Stomach (tissue), 9 donors: ENCODE data around the gene MCMBP. TPM values are rescaled to one million over a fixed set of nuclear protein-coding genes. Genes with fewer than 3 reads are reported as not detected.

Experiments used
- DNase-seq, 2 donors: peaks; one replicate each; pipeline versions ENCODE4 v3.0.0 to v3.0.0-alpha.2; 2013 to 2019
- H3K27ac ChIP-seq, 5 donors: fragments of 200-600 bp in 4 of 5; sonication (generic) in 4 of 5; one replicate each; pipeline ENCODE4 v1.5.1; 2013 to 2019; ENCODE audit warnings: mild to moderate bottlenecking in 1 of 5, moderate library complexity in 1 of 5
- H3K27me3 ChIP-seq, 3 donors: fragments of 200-600 bp; sonication (generic); one replicate each; pipeline ENCODE4 v1.5.1; 2017 to 2019; ENCODE audit warnings: mixed run types in 1 of 3
- H3K36me3 ChIP-seq, 4 donors: fragments of 200-600 bp; sonication (generic); 1 replicate in 3 of 4; 2 replicates in 1 of 4; pipeline ENCODE4 v1.5.1; 2016 to 2019
- H3K4me1 ChIP-seq, 4 donors: fragments of 200-600 bp; sonication (generic); one replicate each; pipeline ENCODE4 v1.5.1; 2016 to 2019
- H3K4me3 ChIP-seq, 4 donors: fragments of 200-600 bp; sonication (generic) in 3 of 4; one replicate each; pipeline ENCODE4 v1.5.1; 2016 to 2019; ENCODE audit warnings: mild to moderate bottlenecking in 1 of 4
- H3K9me3 ChIP-seq, 4 donors: fragments of 200-600 bp; sonication (generic); one replicate each; pipeline ENCODE4 v1.5.1; 2016 to 2019
- CTCF ChIP-seq, 7 experiments: fragments of 450-650 bp in 4 of 7; fragments of 200-600 bp in 3 of 7; sonication (generic) in 3 of 7; IDR thresholded peaks; one replicate each; pipeline ENCODE4 v1.5.1; 2016 to 2019; ENCODE audit warnings: antibody characterized with exemption in 7 of 7, control low read depth in 2 of 7, mild to moderate bottlenecking in 1 of 7
- EP300 ChIP-seq: sonication (generic); formaldehyde crosslinking; IDR thresholded peaks from one replicate; pipeline ENCODE4 v1.6.1; 2017; ENCODE audit warnings: antibody characterized with exemption
- POLR2A ChIP-seq, 4 donors: fragments of 450-650 bp; IDR thresholded peaks; one replicate each; pipeline ENCODE4 v1.6.1; 2016; ENCODE audit warnings: antibody characterized with exemption in 4 of 4, control low read depth in 2 of 4, mild to moderate bottlenecking in 1 of 4, moderate library complexity in 1 of 4
- POLR2AphosphoS5 ChIP-seq, 3 donors: sonication (generic); formaldehyde crosslinking; IDR thresholded peaks; one replicate each; pipeline ENCODE4 v1.6.1; 2016; ENCODE audit warnings: antibody characterized with exemption in 3 of 3
- WGBS, 5 donors: extraction: QIAGEN DNeasy Blood & Tissue Kit in 3 of 5; methylation state at CpG; one replicate each; pipeline versions ENCODE4 v1.1.5 to v1.1.7; 2013 to 2018; 5-methylcytosine and 5-hydroxymethylcytosine counted together
- intact Hi-C: fragments of 100-400 bp; cut with DNase I; formaldehyde crosslinking; loops from one replicate; pipeline ENCODE4 v1.15.1; 2023; ENCODE audit warnings: low total_unique reads
- polyA plus RNA-seq, 3 donors: library from polyadenylated mRNA; stranded (reverse); fragments of 200-250 nt; gene quantifications; one replicate each; pipeline ENCODE4 v1.2.3, GENCODE V29; 2013
- total RNA-seq, 5 donors: library from RNA; depleted of rRNA; stranded (reverse); fragments of >200 nt; gene quantifications; one replicate each; pipeline versions ENCODE4 v1.1.0 to v1.2.3, GENCODE V29; 2014 to 2016
- donor health status: healthy with polysubstance abuse.
- donor health status: Bipolar disorder and iron deficiency.
- donor health status: healthy.

The MCMBP gene
- total and polyA plus RNA-seq, 8 donors: 17.5 to 88.9 (median 30.9) TPM

DNA sequence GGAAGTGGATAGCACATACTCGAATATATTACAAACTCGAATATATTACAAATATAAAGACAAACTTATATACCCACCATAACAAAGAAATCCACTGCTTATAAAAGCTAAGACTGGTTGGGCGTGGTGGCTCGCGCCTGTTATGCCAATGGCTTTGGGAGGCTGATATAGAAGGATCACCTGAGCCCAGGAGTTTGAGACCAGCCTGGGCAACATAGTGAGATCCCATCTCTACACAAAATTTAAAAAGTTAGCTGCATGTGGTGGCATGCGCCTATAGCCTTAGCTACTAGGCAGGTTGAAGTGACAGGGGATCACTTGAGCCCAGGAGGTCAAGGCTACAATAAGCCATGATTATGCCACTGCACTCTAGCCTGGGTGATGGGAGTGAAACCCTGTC is 20.4 kb downstream of the MCMBP start:
- Histone ChIP-seq H3K27ac (no peak overlapping the region), H3K4me1 (peaks cover 0 to 8% (median 2%) of the 10 kb centered on the region in 4 donors), H3K9me3 (no peaks in the 10 kb centered on the region), H3K36me3 (peaks cover 26 to 100% (median 95%) of the 10 kb centered on the region in 4 donors), H3K27me3 (no peaks in the 10 kb centered on the region), H3K4me3 (no peak overlapping the region)
- WGBS, 5 donors: 96 to 97% (median 97%) methylated on average over 6 of the region's 6 CpGs
- intact Hi-C loops: loop anchor here (10.0 kb wide), 1 partner anchor 247 kb away; no protein-coding TSS in a partner anchor
- TF ChIP-seq POLR2A (IDR thresholded peaks at IDR 0.05) (no peak), EP300 (no peak), POLR2AphosphoS5 (IDR thresholded peaks at IDR 0.05) (no peak), CTCF (IDR thresholded peaks at IDR 0.05) (no peak)
- no peak for DNase-seq

- Histone ChIP-seq H3K4me1 (peaks cover 0 to 8% (median 2%) of the 10 kb centered on the region in 4 donors), H3K9me3 (no peaks in the 10 kb centered on the region), H3K27me3 (no peaks in the 10 kb centered on the region), H3K36me3 (peaks cover 36 to 100% (median 95%) of the 10 kb centered on the region in 4 donors), H3K4me3 (no peak overlapping the region), H3K27ac (no peak overlapping the region)
- DNase-seq: no peak
- TF ChIP-seq POLR2A (IDR thresholded peaks at IDR 0.05): no peak
- no peak for TF ChIP-seq CTCF (IDR thresholded peaks at IDR 0.05)
- TF ChIP-seq POLR2AphosphoS5 (IDR thresholded peaks at IDR 0.05): no peak
- no peak for TF ChIP-seq EP300
- 92 to 98% (median 97%) methylated on average over 3 of the region's 3 CpGs for WGBS, 5 donors
- intact Hi-C loops: loop anchor here (10.0 kb wide), 1 partner anchor 245 kb away; no protein-coding TSS in a partner anchor
Observed at GRCh38 chr10:119849944-119850343, 22.7 kb downstream of the MCMBP start.

DNA sequence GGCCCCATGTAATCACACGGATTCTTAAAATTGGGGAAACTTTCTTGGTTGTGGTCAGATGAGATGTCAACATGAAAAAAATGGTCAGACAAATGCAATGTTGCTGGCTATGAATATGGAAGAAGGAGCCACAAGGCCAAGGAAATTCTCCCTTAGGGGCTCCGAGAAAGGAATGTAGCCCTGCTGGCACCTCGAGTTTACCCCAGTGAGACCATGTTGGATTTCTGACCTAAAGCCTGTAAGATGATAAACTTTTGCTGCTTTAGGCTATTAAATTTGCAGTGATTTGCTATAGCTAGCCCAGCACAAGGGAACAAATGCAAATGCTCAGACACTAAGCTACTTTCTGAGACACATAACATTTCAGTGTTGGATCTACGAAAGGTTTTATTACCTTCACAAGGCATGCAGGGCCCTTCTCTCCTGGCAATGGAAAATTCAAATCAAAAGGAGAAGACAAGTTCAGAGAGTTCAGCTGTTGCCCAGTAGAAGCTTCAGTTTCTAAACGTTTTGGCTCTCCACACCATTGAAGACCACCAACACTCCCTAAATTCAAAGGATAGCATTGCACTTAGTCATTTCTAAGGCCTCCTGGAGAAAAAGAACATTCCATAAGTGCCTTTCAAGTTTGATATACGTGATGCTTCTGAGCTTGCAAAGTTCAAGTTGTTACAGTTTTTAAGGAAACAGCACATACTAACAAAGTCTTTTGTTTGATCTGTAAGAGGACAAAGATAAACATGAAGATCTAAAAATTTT is 23.4 kb downstream of the MCMBP start:
- DNase-seq: no peak
- Histone ChIP-seq H3K4me1 (peaks cover 0 to 8% (median 2%) of the 10 kb centered on the region in 4 donors), H3K9me3 (no peaks in the 10 kb centered on the region), H3K27me3 (no peaks in the 10 kb centered on the region), H3K4me3 (no peak overlapping the region), H3K36me3 (peaks cover 42 to 100% (median 95%) of the 10 kb centered on the region in 4 donors), H3K27ac (no peak overlapping the region)
- TF ChIP-seq CTCF (IDR thresholded peaks at IDR 0.05): no peak
- no peak for TF ChIP-seq POLR2AphosphoS5 (IDR thresholded peaks at IDR 0.05)
- no peak for TF ChIP-seq POLR2A (IDR thresholded peaks at IDR 0.05)
- no peak for TF ChIP-seq EP300
- WGBS, 5 donors: 66 to 85% (median 77%) methylated on average over 6 of the region's 6 CpGs
- intact Hi-C loops: no loop called here

DNA sequence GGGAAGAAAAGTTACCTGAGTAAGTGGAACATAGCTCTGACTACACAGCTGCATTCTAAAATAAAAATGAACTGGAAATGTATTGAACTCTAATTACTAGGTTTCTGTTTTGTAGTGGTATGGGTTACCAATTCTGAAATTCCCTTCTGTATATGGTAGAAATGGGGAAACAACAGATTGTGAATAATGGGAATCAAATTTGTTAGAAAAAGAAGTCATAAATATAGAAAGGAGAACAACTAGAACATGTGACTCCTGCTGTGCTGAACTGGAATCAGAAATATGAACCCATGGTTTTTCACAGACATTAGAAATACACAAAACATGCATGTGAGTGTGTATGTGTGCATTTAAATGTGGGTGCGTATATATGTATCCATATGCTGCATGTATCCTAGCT is 27.0 kb downstream of the MCMBP start:
- intact Hi-C loops: no loop called here
- Histone ChIP-seq H3K27me3 (no peaks in the 10 kb centered on the region), H3K9me3 (no peaks in the 10 kb centered on the region), H3K4me3 (no peak overlapping the region), H3K27ac (no peak overlapping the region), H3K36me3 (peaks cover 50 to 100% (median 96%) of the 10 kb centered on the region in 4 donors), H3K4me1 (no peaks in the 10 kb centered on the region)
- WGBS, 5 donors: 93 to 100% (median 97%) methylated on average over 1 of the region's 1 CpG
- no peak for DNase-seq
- TF ChIP-seq EP300: no peak
- no peak for TF ChIP-seq POLR2A (IDR thresholded peaks at IDR 0.05)
- TF ChIP-seq CTCF (IDR thresholded peaks at IDR 0.05): no peak
- TF ChIP-seq POLR2AphosphoS5 (IDR thresholded peaks at IDR 0.05): no peak
